Endothelial cell of umbilical vein (primary cell): ENCODE data around the gene RUFY3. TPM values are rescaled to one million over a fixed set of nuclear protein-coding genes. Genes with fewer than 3 reads are reported as not detected.

Experiments used
- Bru-seq: library from RNA; stranded (reverse); fragments of 400-500 nt; gene quantifications from one replicate; lab custom pipeline; 2021; lab: Mats Ljungman, UMichigan
- BruChase-seq, 2 experiments: library from RNA; stranded (reverse); fragments of 400-500 nt; gene quantifications; one replicate each; lab custom pipeline; 2021; lab: Mats Ljungman, UMichigan
- BruUV-seq: library from RNA; stranded (reverse); fragments of 400-500 nt; replicated peaks from 2 replicates; lab custom pipeline; 2021; lab: Mats Ljungman, UMichigan
- CTCF ChIA-PET: fragments of 300-600, 350-600 bp; sonication (Branson Sonifier 250); formaldehyde crosslinking; loops from one replicate; lab custom pipeline; 2021; ENCODE audit warnings: antibody characterized with exemption, inconsistent platforms; lab: Charles Lee
- POLR2A ChIA-PET: fragments of 300-600, 350-600 bp; sonication (Branson Sonifier 250); formaldehyde crosslinking; loops from one replicate; lab custom pipeline; 2021; ENCODE audit warnings: antibody characterized with exemption, inconsistent platforms; lab: Charles Lee
- DNase-seq: peaks from one replicate; pipeline ENCODE4 v3.0.0-alpha.2; 2011; ENCODE audit warnings: low read depth, low spot score
- FAIRE-seq: peaks from 2 replicates; lab custom pipeline; 2011; peaks lifted over from hg19 to GRCh38; lab: Jason Lieb, UNC
- H2AFZ ChIP-seq: 2 replicates; pipeline ENCODE4 v1.6.0; 2012; ENCODE audit warnings: low read depth, low read length, control low read depth, inconsistent platforms
- H3K27ac ChIP-seq: 2 replicates; pipeline ENCODE4 v1.5.1; 2011; ENCODE audit warnings: low read depth, mild to moderate bottlenecking, control low read depth, low read length, moderate library complexity; ENCODE audit not compliant: insufficient read depth
- H3K27me3 ChIP-seq, 2 experiments: 2 replicates each; pipeline versions ENCODE4 v1.6.0 to v1.6.1; 2011; ENCODE audit warnings: low read length in 2 of 2, mixed read lengths in 1 of 2; ENCODE audit not compliant: control insufficient read depth in 2 of 2, insufficient read depth in 2 of 2
- H3K36me3 ChIP-seq, 2 experiments: 2 replicates in 1 of 2; 3 replicates in 1 of 2; pipeline ENCODE4 v1.5.1; 2011; ENCODE audit warnings: low read length in 2 of 2, mild to moderate bottlenecking in 1 of 2, moderate library complexity in 1 of 2; ENCODE audit not compliant: control insufficient read depth in 2 of 2, insufficient read depth in 2 of 2; ENCODE audit errors: extremely low read depth in 1 of 2
- H3K4me1 ChIP-seq: 3 replicates; pipeline ENCODE4 v1.5.1; 2011; ENCODE audit warnings: mild to moderate bottlenecking, low read length; ENCODE audit not compliant: control insufficient read depth, insufficient read depth; ENCODE audit errors: extremely low read depth
- H3K4me2 ChIP-seq: 2 replicates; pipeline ENCODE4 v1.6.1; 2011; ENCODE audit warnings: low read length, control low read depth, mixed read lengths; ENCODE audit not compliant: insufficient read depth
- H3K4me3 ChIP-seq, 3 experiments: fragments of 200-600 bp in 1 of 3; sonication (generic), shearing (Covaris generic) in 1 of 3; replicated peaks in 1 of 3; 2 replicates each; pipeline ENCODE4 v1.5.1; 2011 to 2016; ENCODE audit warnings: control low read depth in 3 of 3, low read length in 3 of 3, mild to moderate bottlenecking in 2 of 3, inconsistent platforms in 1 of 3, low read depth in 1 of 3, moderate library complexity in 1 of 3; ENCODE audit not compliant: insufficient read depth in 1 of 3
- H3K79me2 ChIP-seq: 2 replicates; pipeline ENCODE4 v1.6.0; 2012; ENCODE audit warnings: low read length, inconsistent platforms; ENCODE audit not compliant: control insufficient read depth, insufficient read depth
- H3K9ac ChIP-seq: replicated peaks from 2 replicates; pipeline ENCODE3; 2011; ENCODE audit warnings: low read length, control low read depth; ENCODE audit not compliant: insufficient read depth; ENCODE audit errors: extremely low read depth
- H3K9me1 ChIP-seq: replicated peaks from 3 replicates; pipeline ENCODE4 v1.6.0; 2011; ENCODE audit warnings: mild to moderate bottlenecking, low read length; ENCODE audit not compliant: control insufficient read depth, insufficient read depth; ENCODE audit errors: extremely low read depth
- H3K9me3 ChIP-seq: replicated peaks from 2 replicates; pipeline ENCODE4 v1.5.1; 2012; ENCODE audit warnings: low read length, inconsistent platforms; ENCODE audit not compliant: control insufficient read depth, insufficient read depth
- H4K20me1 ChIP-seq: replicated peaks from 2 replicates; pipeline ENCODE3; 2011; ENCODE audit warnings: mild to moderate bottlenecking, low read length; ENCODE audit not compliant: control insufficient read depth, insufficient read depth; ENCODE audit errors: extremely low read depth
- EZH2 ChIP-seq: IDR thresholded peaks from 2 replicates; pipeline ENCODE4 v1.6.1; 2012; ENCODE audit warnings: borderline replicate concordance, low read depth, mild to moderate bottlenecking, moderate library complexity, low read length, inconsistent platforms; ENCODE audit not compliant: severe bottlenecking
- FOS ChIP-seq: IDR thresholded peaks from 2 replicates; pipeline ENCODE4 v1.6.1; 2011; ENCODE audit warnings: mild to moderate bottlenecking, low read length, moderate library complexity, borderline replicate concordance; ENCODE audit not compliant: insufficient read depth
- MAX ChIP-seq: IDR thresholded peaks from 2 replicates; pipeline ENCODE4 v1.6.1; 2011; ENCODE audit not compliant: insufficient read depth, insufficient read length
- MYC ChIP-seq: IDR thresholded peaks from one replicate; pipeline ENCODE4 v1.6.1; 2011; ENCODE audit warnings: mild to moderate bottlenecking, low read depth, low read length
- dilution Hi-C: fragments of 300-500 bp; cut with MboI; formaldehyde crosslinking; loops from one replicate; pipeline ENCODE4 v1.15.0; 2019; ENCODE audit warnings: low sequenced_read_pairs; ENCODE audit not compliant: extremely low pct_ligation_motif_present
- intact Hi-C: fragments of 100-400 bp; cut with micrococcal nuclease; formaldehyde crosslinking; loops from one replicate; pipeline ENCODE4 v1.10.0; 2022
- long read RNA-seq: library from polyadenylated mRNA; stranded (forward); transcript quantifications from one replicate; pipeline ENCODE4 v2.0.0, GENCODE V29; 2021
- polyA minus RNA-seq, 3 experiments: library from RNA; depleted of rRNA, polyadenylated mRNA; stranded (reverse); fragments of >200 nt; gene quantifications; 1 replicate in 1 of 3; 2 replicates in 2 of 3; pipeline ENCODE4 v1.2.3, GENCODE V29; 2011
- polyA plus RNA-seq, 4 experiments: library from polyadenylated mRNA; depleted of rRNA in 3 of 4; stranded (reverse) in 3 of 4; unstranded in 1 of 4; fragments of >200 nt; gene quantifications; 2 replicates each; pipeline versions ENCODE4 v1.2.1 to v1.2.3, GENCODE V29; 2011 to 2012; ENCODE audit warnings: missing spikeins in 1 of 4
- total RNA-seq: library from RNA; stranded (reverse); gene quantifications from 2 replicates; pipeline ENCODE4 v1.2.3, GENCODE V29; 2021

RUFY3 gene, protein sequence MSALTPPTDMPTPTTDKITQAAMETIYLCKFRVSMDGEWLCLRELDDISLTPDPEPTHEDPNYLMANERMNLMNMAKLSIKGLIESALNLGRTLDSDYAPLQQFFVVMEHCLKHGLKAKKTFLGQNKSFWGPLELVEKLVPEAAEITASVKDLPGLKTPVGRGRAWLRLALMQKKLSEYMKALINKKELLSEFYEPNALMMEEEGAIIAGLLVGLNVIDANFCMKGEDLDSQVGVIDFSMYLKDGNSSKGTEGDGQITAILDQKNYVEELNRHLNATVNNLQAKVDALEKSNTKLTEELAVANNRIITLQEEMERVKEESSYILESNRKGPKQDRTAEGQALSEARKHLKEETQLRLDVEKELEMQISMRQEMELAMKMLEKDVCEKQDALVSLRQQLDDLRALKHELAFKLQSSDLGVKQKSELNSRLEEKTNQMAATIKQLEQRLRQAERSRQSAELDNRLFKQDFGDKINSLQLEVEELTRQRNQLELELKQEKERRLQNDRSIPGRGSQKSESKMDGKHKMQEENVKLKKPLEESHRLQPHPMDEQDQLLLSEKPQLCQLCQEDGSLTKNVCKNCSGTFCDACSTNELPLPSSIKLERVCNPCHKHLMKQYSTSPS
- total RNA-seq (42.4 and 52.8 TPM in 2 replicates), polyA plus RNA-seq (8.5 and 10.0 TPM in 2 replicates), polyA minus RNA-seq (20.2 and 25.3 TPM in 2 replicates), Bru-seq, nascent RNA (percentile 79 among the genes with signal in this experiment), BruChase-seq, experiment 1, labeled RNA remaining after a 6-hour chase (percentile 87 among the genes with signal in this experiment), BruChase-seq, experiment 2, labeled RNA remaining after a 2-hour chase (percentile 89 among the genes with signal in this experiment)
- 9.2 and 9.3 TPM in 2 replicates for polyA plus RNA-seq (2011; cell fraction: cytosol; rRNA removed)
- 70.9 and 78.9 TPM in 2 replicates for polyA plus RNA-seq (2011; cell fraction: nucleus; rRNA removed)
- 17.6 and 20.0 TPM in 2 replicates for polyA plus RNA-seq (2012)
- 4.5 TPM for polyA minus RNA-seq (2011; cell fraction: cytosol; rRNA and poly(A)+ RNA removed)
- 54.9 and 71.0 TPM in 2 replicates for polyA minus RNA-seq (2011; cell fraction: nucleus; rRNA and poly(A)+ RNA removed)
- long read RNA-seq, partial matches to known transcripts: 3 of 42 reads
- long read RNA-seq, other reads (novel, unspliced or antisense): 37 of 42 reads

DNA sequence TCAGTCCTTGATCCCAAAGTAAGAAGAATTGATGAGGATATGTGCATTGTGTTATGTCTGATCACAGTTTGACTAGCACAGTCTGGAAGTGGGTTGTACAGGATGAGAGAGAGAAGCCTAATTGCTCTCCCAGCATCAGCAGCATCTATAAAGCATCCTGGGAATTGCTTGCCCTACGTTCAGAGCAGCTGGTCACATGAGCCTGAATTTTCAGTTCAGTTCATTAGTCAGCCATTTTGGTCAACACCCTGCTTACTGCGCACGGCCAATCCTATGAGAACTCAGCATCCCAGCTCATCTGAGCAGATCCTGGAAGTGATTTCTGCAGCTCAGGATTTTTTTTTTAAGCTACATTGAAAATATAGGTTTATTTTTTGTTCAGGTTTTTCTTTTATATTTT, at the start of gene RUFY3:
RUFY3 (plus strand) TSS at position 218 of the 400 bp plus-strand sequence. CDS start 610 bp downstream, outside the sequence.
- intact Hi-C loops (no loop called here), dilution Hi-C loops (no loop called here)
- H3K9me3 ChIP-seq: no peaks in the 10 kb centered on the region
- no peaks in the 10 kb centered on the region for H3K4me1 ChIP-seq
- H3K79me2 ChIP-seq: peaks cover 17% of the 10 kb centered on the region
- H3K4me3 ChIP-seq: no peak within 1 kb of the TSS
- CTCF ChIA-PET: interaction anchor here (1.0 to 3.0 kb wide), 3 partner anchors 12 to 38 kb away, joined by 3 to 12 read pairs (median 6); no protein-coding TSS in a partner anchor
- no peak within 1 kb of the TSS for H3K27ac ChIP-seq
- DNase-seq: no peak
- no peaks in the 10 kb centered on the region for H3K27me3 ChIP-seq
- no peak within 1 kb of the TSS for H2AFZ ChIP-seq
- no peak within 1 kb of the TSS for H3K9ac ChIP-seq
- POLR2A ChIA-PET: no interaction called here
- no peaks in the 10 kb centered on the region for H3K9me1 ChIP-seq
- BruUV-seq: no TSS peak
- no peaks in the 10 kb centered on the region for H3K36me3 ChIP-seq
- no peaks in the 10 kb centered on the region for H4K20me1 ChIP-seq
- no peak for TF ChIP-seq MAX
- no peak for TF ChIP-seq EZH2
- no peak for TF ChIP-seq MYC
- no peak for TF ChIP-seq FOS
- no peak for FAIRE-seq
- H3K4me2 ChIP-seq: no peak within 1 kb of the TSS
